Measurements from ENCODE around the gene PDZK1IP1.
"Not testable (repeated sequence)": the region's sequence is repeated elsewhere in the genome, so short reads cannot be mapped to it uniquely, and the experiment has no call there.

Gene PDZK1IP1

DNA sequence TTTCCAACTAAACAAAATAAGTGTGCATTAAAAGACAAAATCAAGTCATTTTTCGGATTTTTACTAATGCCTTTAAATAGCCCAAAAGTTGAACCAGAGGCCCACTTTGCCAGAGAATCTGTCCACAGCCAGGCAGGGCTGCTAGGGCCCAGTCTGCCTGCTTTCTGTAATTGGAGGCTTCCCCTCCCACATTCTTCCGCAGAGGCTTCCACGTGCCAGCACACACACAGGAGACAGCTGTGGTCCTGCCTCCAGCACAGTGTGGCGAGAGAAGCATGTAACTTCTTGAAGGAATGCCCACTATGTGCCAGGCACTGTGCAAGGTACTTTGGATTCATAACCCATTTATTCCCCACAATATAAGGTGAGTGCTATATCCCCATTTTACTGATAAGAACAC, 11.3 kb upstream of the PDZK1IP1 start:
- H3F3A ChIP-seq (ENCODE audit: low read depth), result no peaks in the 10 kb centered on the region
- no peak overlapping the region for H2AFZ ChIP-seq (ENCODE audit: low read length)
- no peaks in the 10 kb centered on the region for H3K27me3 ChIP-seq (ENCODE audit: insufficient read depth, low read length, poor library complexity, severe bottlenecking)

DNA sequence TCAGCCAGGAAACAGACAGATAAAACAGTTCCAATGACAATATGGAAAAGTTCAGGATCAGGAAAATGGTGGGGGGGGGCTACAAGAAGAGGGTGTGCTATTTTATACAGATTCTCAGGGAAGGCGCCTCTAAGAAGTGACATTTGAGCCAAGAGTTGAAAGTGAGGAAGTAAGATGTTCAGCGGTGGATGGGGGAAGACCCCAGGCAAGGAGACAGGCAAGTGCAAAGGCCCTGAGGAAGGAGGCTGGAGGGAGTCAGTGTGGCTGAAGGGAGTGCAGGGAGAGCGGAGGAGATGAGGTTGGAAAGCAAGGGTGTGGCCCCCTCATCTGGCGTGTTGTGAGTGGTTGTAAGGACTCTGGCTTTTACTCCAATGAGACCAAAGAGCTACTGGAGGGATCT, 8.4 kb upstream of the PDZK1IP1 start:
- no peak for TF ChIP-seq EZH2phosphoT487 (IDR thresholded peaks at IDR 0.05; ENCODE audit: borderline replicate concordance)
- TF ChIP-seq, protein P1, sequence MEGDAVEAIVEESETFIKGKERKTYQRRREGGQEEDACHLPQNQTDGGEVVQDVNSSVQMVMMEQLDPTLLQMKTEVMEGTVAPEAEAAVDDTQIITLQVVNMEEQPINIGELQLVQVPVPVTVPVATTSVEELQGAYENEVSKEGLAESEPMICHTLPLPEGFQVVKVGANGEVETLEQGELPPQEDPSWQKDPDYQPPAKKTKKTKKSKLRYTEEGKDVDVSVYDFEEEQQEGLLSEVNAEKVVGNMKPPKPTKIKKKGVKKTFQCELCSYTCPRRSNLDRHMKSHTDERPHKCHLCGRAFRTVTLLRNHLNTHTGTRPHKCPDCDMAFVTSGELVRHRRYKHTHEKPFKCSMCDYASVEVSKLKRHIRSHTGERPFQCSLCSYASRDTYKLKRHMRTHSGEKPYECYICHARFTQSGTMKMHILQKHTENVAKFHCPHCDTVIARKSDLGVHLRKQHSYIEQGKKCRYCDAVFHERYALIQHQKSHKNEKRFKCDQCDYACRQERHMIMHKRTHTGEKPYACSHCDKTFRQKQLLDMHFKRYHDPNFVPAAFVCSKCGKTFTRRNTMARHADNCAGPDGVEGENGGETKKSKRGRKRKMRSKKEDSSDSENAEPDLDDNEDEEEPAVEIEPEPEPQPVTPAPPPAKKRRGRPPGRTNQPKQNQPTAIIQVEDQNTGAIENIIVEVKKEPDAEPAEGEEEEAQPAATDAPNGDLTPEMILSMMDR (conservative IDR thresholded peaks at IDR 0.05; ENCODE audit: low read length), result no peak
- Histone ChIP-seq H3K4me3 (ENCODE audit: low read length, poor library complexity, severe bottlenecking) (no peak overlapping the region), H3K9me3 (ENCODE audit: insufficient read depth, low read depth, low read length) (no peaks in the 10 kb centered on the region), H2AFZ (ENCODE audit: low read length) (no peak overlapping the region), H3K27me3 (ENCODE audit: insufficient read depth, low read length, poor library complexity, severe bottlenecking) (no peaks in the 10 kb centered on the region), H4K20me1 (ENCODE audit: insufficient read depth, low read length, poor library complexity, severe bottlenecking) (no peaks in the 10 kb centered on the region), H3F3A (ENCODE audit: low read depth) (no peaks in the 10 kb centered on the region), H3K9me2 (replicated peaks; ENCODE audit: low read depth, low read length) (no peaks in the 10 kb centered on the region), H3K4me1 (ENCODE audit: insufficient read depth, low read length, poor library complexity, severe bottlenecking) (peaks cover 2% of the 10 kb centered on the region), H3K4me2 (ENCODE audit: low read depth, low read length, poor library complexity, severe bottlenecking) (no peak overlapping the region), H3K79me2 (ENCODE audit: insufficient read depth, low read length) (no peaks in the 10 kb centered on the region), H3K9ac (ENCODE audit: low read depth, low read length, poor library complexity, severe bottlenecking) (no peak overlapping the region), H3K36me3 (ENCODE audit: insufficient read depth, low read length) (no peaks in the 10 kb centered on the region)

More for the DNA sequence above, 11.3 kb upstream of the PDZK1IP1 start:
- no peak overlapping the region for H3K4me2 ChIP-seq (ENCODE audit: low read depth, low read length, poor library complexity, severe bottlenecking)
- H3K36me3 ChIP-seq (ENCODE audit: insufficient read depth, low read length), result no peaks in the 10 kb centered on the region
- no peaks in the 10 kb centered on the region for H3K9me3 ChIP-seq (ENCODE audit: insufficient read depth, low read depth, low read length)
- no peaks in the 10 kb centered on the region for H4K20me1 ChIP-seq (ENCODE audit: insufficient read depth, low read length, poor library complexity, severe bottlenecking)
- no peaks in the 10 kb centered on the region for H3K9me2 ChIP-seq (replicated peaks; ENCODE audit: low read depth, low read length)
- H3K4me3 ChIP-seq (ENCODE audit: low read length, poor library complexity, severe bottlenecking), result no peak overlapping the region
- H3K4me1 ChIP-seq (ENCODE audit: insufficient read depth, low read length, poor library complexity, severe bottlenecking), result peaks cover 8% of the 10 kb centered on the region
- H3K79me2 ChIP-seq (ENCODE audit: insufficient read depth, low read length), result no peaks in the 10 kb centered on the region
- no peak overlapping the region for H3K9ac ChIP-seq (ENCODE audit: low read depth, low read length, poor library complexity, severe bottlenecking)
- TF ChIP-seq, protein P1 (conservative IDR thresholded peaks at IDR 0.05; ENCODE audit: low read length), result no peak
- TF ChIP-seq EZH2phosphoT487 (IDR thresholded peaks at IDR 0.05; ENCODE audit: borderline replicate concordance), result no peak

DNA sequence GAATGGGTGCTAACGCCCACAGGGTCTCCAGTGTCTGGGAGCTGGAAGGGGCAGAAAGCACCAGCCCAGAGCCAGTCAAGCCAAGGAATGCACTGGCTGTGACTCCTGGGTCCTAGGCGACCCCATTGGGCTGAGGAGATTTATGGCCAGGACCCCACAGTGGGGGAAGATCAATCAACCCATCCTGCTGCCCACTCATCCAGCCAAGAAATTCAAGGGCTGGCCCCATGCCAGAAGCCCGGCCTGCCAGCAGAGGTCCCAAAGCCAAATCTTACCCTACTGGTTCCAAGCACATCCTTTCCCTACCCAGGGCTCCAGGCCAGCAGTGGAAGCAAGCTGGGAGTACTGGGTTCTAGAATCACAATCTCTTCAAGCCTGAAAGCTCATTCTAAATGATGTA, 6.8 kb upstream of the PDZK1IP1 start:
- Histone ChIP-seq H3K4me1 (ENCODE audit: insufficient read depth, low read length, poor library complexity, severe bottlenecking) (no peaks in the 10 kb centered on the region), H3K9ac (ENCODE audit: low read depth, low read length, poor library complexity, severe bottlenecking) (no peak overlapping the region), H3K36me3 (ENCODE audit: insufficient read depth, low read length) (no peaks in the 10 kb centered on the region), H3K9me2 (replicated peaks; ENCODE audit: low read depth, low read length) (no peaks in the 10 kb centered on the region), H3K27me3 (ENCODE audit: insufficient read depth, low read length, poor library complexity, severe bottlenecking) (no peaks in the 10 kb centered on the region), H3K4me3 (ENCODE audit: low read length, poor library complexity, severe bottlenecking) (no peak overlapping the region), H3K79me2 (ENCODE audit: insufficient read depth, low read length) (no peaks in the 10 kb centered on the region), H3K4me2 (ENCODE audit: low read depth, low read length, poor library complexity, severe bottlenecking) (no peak overlapping the region), H4K20me1 (ENCODE audit: insufficient read depth, low read length, poor library complexity, severe bottlenecking) (no peaks in the 10 kb centered on the region), H3K9me3 (ENCODE audit: insufficient read depth, low read depth, low read length) (no peaks in the 10 kb centered on the region), H2AFZ (ENCODE audit: low read length) (no peak overlapping the region), H3F3A (ENCODE audit: low read depth) (no peaks in the 10 kb centered on the region)
- TF ChIP-seq, protein P1 (conservative IDR thresholded peaks at IDR 0.05; ENCODE audit: low read length), result no peak
- no peak for TF ChIP-seq EZH2phosphoT487 (IDR thresholded peaks at IDR 0.05; ENCODE audit: borderline replicate concordance)

DNA sequence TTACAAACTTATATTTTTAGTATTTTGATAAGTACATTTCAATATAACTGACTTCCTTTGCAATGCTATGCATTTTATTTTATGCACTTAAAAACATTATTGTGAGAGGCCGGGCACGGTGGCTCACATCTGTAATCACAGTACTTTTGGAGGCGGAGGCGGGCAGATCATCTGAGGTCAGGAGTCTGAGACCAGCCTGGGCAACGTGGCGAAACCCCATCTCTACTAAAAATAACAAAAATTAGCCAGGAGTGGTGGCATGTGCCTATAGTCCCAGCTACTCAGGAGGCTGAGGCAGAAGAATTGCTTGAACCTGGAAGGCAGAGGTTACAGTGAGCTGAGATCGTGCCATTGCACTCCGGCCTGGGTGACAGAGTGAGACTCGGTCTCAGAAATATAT, 6.1 kb upstream of the PDZK1IP1 start:
- not testable (repeated sequence) for H3K4me2 ChIP-seq (ENCODE audit: low read depth, low read length, poor library complexity, severe bottlenecking); H3K4me1 ChIP-seq (ENCODE audit: insufficient read depth, low read length, poor library complexity, severe bottlenecking); H4K20me1 ChIP-seq (ENCODE audit: insufficient read depth, low read length, poor library complexity, severe bottlenecking); H3K9me3 ChIP-seq (ENCODE audit: insufficient read depth, low read depth, low read length); H3K9me2 ChIP-seq (replicated peaks; ENCODE audit: low read depth, low read length); H3F3A ChIP-seq (ENCODE audit: low read depth); H3K9ac ChIP-seq (ENCODE audit: low read depth, low read length, poor library complexity, severe bottlenecking); H3K4me3 ChIP-seq (ENCODE audit: low read length, poor library complexity, severe bottlenecking); H2AFZ ChIP-seq (ENCODE audit: low read length); H3K79me2 ChIP-seq (ENCODE audit: insufficient read depth, low read length); H3K36me3 ChIP-seq (ENCODE audit: insufficient read depth, low read length); H3K27me3 ChIP-seq (ENCODE audit: insufficient read depth, low read length, poor library complexity, severe bottlenecking)
